Measurements from ENCODE around the gene CDS2.

CDS2 gene

GRCh38 chr20:5171064-5171789 lies 44.4 kb downstream of the CDS2 start:
- H3K4me3 ChIP-seq = peak overlapping the region in 1 of 2 donors; percentile 8
- no peak for DNase-seq
- intact Hi-C loops (cut with DNase I; ENCODE audit: low total_unique reads) = no loop called here

GRCh38 chr20:5171790-5172164 lies 45.0 kb downstream of the CDS2 start:
- no peaks in the 10 kb centered on the region for H3K27me3 ChIP-seq
- intact Hi-C loops (cut with DNase I; ENCODE audit: low total_unique reads) = no loop called here
- DNase-seq = no peak
- H3K4me3 ChIP-seq = no peak overlapping the region
- H3K9me3 ChIP-seq = no peaks in the 10 kb centered on the region
- peaks cover 16 to 36% (median 31%) of the 10 kb centered on the region in 3 donors for H3K36me3 ChIP-seq
- no peak for TF ChIP-seq CTCF (IDR thresholded peaks at IDR 0.05)
- H3K4me1 ChIP-seq = peaks cover 5 to 89% (median 53%) of the 10 kb centered on the region in 4 donors
- peak overlapping the region; percentile 3 to 32 for H3K27ac ChIP-seq

More at GRCh38 chr20:5171064-5171789, 44.4 kb downstream of the CDS2 start:
- peaks cover 16 to 31% (median 27%) of the 10 kb centered on the region in 3 donors for H3K36me3 ChIP-seq
- H3K27ac ChIP-seq = peak overlapping the region; percentile 3 to 32
- peaks cover 5 to 89% (median 58%) of the 10 kb centered on the region in 4 donors for H3K4me1 ChIP-seq
- H3K27me3 ChIP-seq = no peaks in the 10 kb centered on the region
- no peak for TF ChIP-seq CTCF (IDR thresholded peaks at IDR 0.05)
- no peaks in the 10 kb centered on the region for H3K9me3 ChIP-seq

- intact Hi-C loops (cut with DNase I; ENCODE audit: low total_unique reads) = no loop called here
These were observed 45.4 kb downstream of the CDS2 start for GRCh38 chr20:5172167-5172601.

GRCh38 chr20:5172903-5173463 lies 46.2 kb downstream of the CDS2 start:
- Histone ChIP-seq H3K9me3 (no peaks in the 10 kb centered on the region), H3K27me3 (no peaks in the 10 kb centered on the region), H3K4me3 (no peak overlapping the region), H3K36me3 (peaks cover 16 to 48% (median 43%) of the 10 kb centered on the region in 3 donors), H3K4me1 (peaks cover 5 to 89% (median 44%) of the 10 kb centered on the region in 4 donors), H3K27ac (peak overlapping the region in 1 of 2 donors; percentile 18)
- TF ChIP-seq CTCF (IDR thresholded peaks at IDR 0.05) = no peak
- no peak for DNase-seq
- intact Hi-C loops (cut with DNase I; ENCODE audit: low total_unique reads) = no loop called here

More at GRCh38 chr20:5172167-5172601, 45.4 kb downstream of the CDS2 start:
- no peak for TF ChIP-seq CTCF (IDR thresholded peaks at IDR 0.05)
- Histone ChIP-seq H3K9me3 (no peaks in the 10 kb centered on the region), H3K4me1 (peaks cover 5 to 89% (median 49%) of the 10 kb centered on the region in 4 donors), H3K4me3 (no peak overlapping the region), H3K27ac (peak overlapping the region in 1 of 2 donors; percentile 32), H3K36me3 (peaks cover 16 to 40% (median 35%) of the 10 kb centered on the region in 3 donors), H3K27me3 (no peaks in the 10 kb centered on the region)
- DNase-seq = no peak

- H3K36me3 ChIP-seq = peaks cover 16 to 56% (median 46%) of the 10 kb centered on the region in 3 donors
- intact Hi-C loops (cut with DNase I; ENCODE audit: low total_unique reads) = no loop called here
- DNase-seq = no peak
- TF ChIP-seq CTCF (IDR thresholded peaks at IDR 0.05) = no peak
- H3K9me3 ChIP-seq = no peaks in the 10 kb centered on the region
- peaks cover 5 to 87% (median 38%) of the 10 kb centered on the region in 4 donors for H3K4me1 ChIP-seq
- no peak overlapping the region for H3K27ac ChIP-seq
- no peaks in the 10 kb centered on the region for H3K27me3 ChIP-seq
- no peak overlapping the region for H3K4me3 ChIP-seq
These were observed 46.9 kb downstream of the CDS2 start for GRCh38 chr20:5173751-5174150.

Data from tibial artery (tissue), 4 donors.